ENCODE results near the gene MED22.

Gene MED22

GRCh38 chr9:133342069-133342406 is 5.9 kb downstream of the MED22 start:
- peaks cover 72 to 87% of the 10 kb centered on the region in 2 donors for H3K36me3 ChIP-seq (replicated peaks in 1 of 2; ENCODE audit: control insufficient read depth in 2 of 2, insufficient read depth in 2 of 2, low read length in 2 of 2)

DNA sequence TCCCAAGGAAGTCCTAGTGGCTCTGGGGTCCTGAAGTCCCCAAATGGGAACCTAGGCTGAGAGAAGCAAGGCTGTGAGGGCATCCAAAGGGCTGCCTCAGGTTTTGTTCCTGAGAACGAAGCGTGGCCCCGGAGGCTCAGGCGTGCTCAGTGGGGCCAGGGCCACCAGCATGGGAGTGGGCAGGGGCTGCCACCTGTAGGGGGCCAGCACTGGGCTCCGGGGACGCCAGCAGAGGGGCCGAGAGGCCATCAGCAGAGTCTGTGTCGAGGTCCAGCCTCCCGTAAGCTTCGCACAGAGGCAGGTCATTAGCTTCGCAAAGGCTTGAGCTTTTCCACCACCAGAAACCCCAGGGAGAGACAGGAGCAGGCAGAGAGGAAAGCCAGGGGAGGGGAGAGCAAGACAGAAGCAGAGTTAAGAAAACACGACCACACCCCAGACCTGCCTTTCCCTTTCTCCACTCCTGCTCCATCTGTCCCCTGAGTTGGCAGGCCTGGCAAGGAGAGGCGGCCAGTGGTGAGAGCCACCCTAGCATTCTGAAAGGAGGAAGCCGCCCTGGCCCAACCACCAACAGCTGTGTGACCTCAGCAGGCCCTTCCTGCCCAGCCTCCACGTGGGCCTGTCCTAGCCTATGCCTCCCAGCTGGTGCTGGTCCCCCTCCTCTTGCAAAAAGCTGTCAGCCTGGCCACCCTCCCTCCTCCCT is 6.4 kb downstream of the MED22 start:
- Histone ChIP-seq H2BK120ac (ENCODE audit: low read depth, low read length) (no peak overlapping the region), H3K23ac (ENCODE audit: low read depth, low read length, poor library complexity) (no peak overlapping the region), H2BK15ac (ENCODE audit: low read length) (no peak overlapping the region), H3K79me1 (ENCODE audit: low read depth, low read length) (peaks cover 14% of the 10 kb centered on the region), H3K18ac (ENCODE audit: low read length) (no peak overlapping the region), H3K9me3 (replicated peaks in 1 of 2; ENCODE audit: control insufficient read depth in 2 of 2, insufficient read depth in 1 of 2, low read depth in 1 of 2, low read length in 2 of 2) (no peaks in the 10 kb centered on the region), H3K4me3 (ENCODE audit: low read length in 2 of 2) (no peak overlapping the region), H3K4me2 (ENCODE audit: insufficient read depth, low read length, poor library complexity, severe bottlenecking) (no peak overlapping the region), H2BK12ac (ENCODE audit: low read length) (no peak overlapping the region), H3K14ac (ENCODE audit: low read length) (no peak overlapping the region), H4K8ac (ENCODE audit: low read depth, low read length) (no peak overlapping the region), H2AFZ (ENCODE audit: low read length) (no peak overlapping the region), H3K36me3 (replicated peaks in 1 of 2; ENCODE audit: control insufficient read depth in 2 of 2, insufficient read depth in 2 of 2, low read length in 2 of 2) (peaks cover 72 to 86% of the 10 kb centered on the region in 2 donors), H2AK5ac (ENCODE audit: low read depth, low read length) (no peak overlapping the region), H3K4me1 (ENCODE audit: control insufficient read depth in 2 of 2, insufficient read depth in 1 of 2, low read depth in 1 of 2, low read length in 2 of 2) (peaks cover 2 to 4% of the 10 kb centered on the region in 2 donors), H3K27ac (replicated peaks; ENCODE audit: low read length) (no peak overlapping the region), H3K27me3 (ENCODE audit: control insufficient read depth in 3 of 3, insufficient read depth in 3 of 3, low read depth in 1 of 3, low read length in 3 of 3) (no peaks in the 10 kb centered on the region), H2BK5ac (ENCODE audit: low read length) (no peak overlapping the region), H3K9ac (ENCODE audit: low read depth, low read length, poor library complexity) (no peak overlapping the region), H3K4ac (ENCODE audit: low read length) (no peak overlapping the region), H4K91ac (ENCODE audit: low read depth, low read length, poor library complexity) (no peak overlapping the region)
- DNase-seq (ENCODE audit: low spot score), result no peak
- WGBS, 2 donors (ENCODE audit: extremely low coverage in 2 of 2, insufficient read length in 2 of 2, insufficient replicate concordance in 1 of 2), result no CpG with 5 or more reads among the region's 15 CpGs

More at GRCh38 chr9:133342069-133342406, 5.9 kb downstream of the MED22 start:
- Histone ChIP-seq H3K27ac (replicated peaks; ENCODE audit: low read length) (no peak overlapping the region), H3K4me1 (ENCODE audit: control insufficient read depth in 2 of 2, insufficient read depth in 1 of 2, low read depth in 1 of 2, low read length in 2 of 2) (peaks cover 4 to 6% of the 10 kb centered on the region in 2 donors), H3K23ac (ENCODE audit: low read depth, low read length, poor library complexity) (no peak overlapping the region), H2BK120ac (ENCODE audit: low read depth, low read length) (no peak overlapping the region), H3K4me2 (ENCODE audit: insufficient read depth, low read length, poor library complexity, severe bottlenecking) (no peak overlapping the region), H2BK12ac (ENCODE audit: low read length) (no peak overlapping the region), H2BK5ac (ENCODE audit: low read length) (no peak overlapping the region), H4K8ac (ENCODE audit: low read depth, low read length) (no peak overlapping the region), H4K91ac (ENCODE audit: low read depth, low read length, poor library complexity) (no peak overlapping the region), H3K14ac (ENCODE audit: low read length) (no peak overlapping the region), H2AK5ac (ENCODE audit: low read depth, low read length) (no peak overlapping the region), H3K4ac (ENCODE audit: low read length) (no peak overlapping the region), H3K4me3 (ENCODE audit: low read length in 2 of 2) (no peak overlapping the region), H3K79me1 (ENCODE audit: low read depth, low read length) (peaks cover 19% of the 10 kb centered on the region), H2AFZ (ENCODE audit: low read length) (no peak overlapping the region), H3K18ac (ENCODE audit: low read length) (no peak overlapping the region), H3K27me3 (ENCODE audit: control insufficient read depth in 3 of 3, insufficient read depth in 3 of 3, low read depth in 1 of 3, low read length in 3 of 3) (no peaks in the 10 kb centered on the region), H3K9ac (ENCODE audit: low read depth, low read length, poor library complexity) (no peak overlapping the region), H3K9me3 (replicated peaks in 1 of 2; ENCODE audit: control insufficient read depth in 2 of 2, insufficient read depth in 1 of 2, low read depth in 1 of 2, low read length in 2 of 2) (no peaks in the 10 kb centered on the region), H2BK15ac (ENCODE audit: low read length) (no peak overlapping the region)
- DNase-seq (ENCODE audit: low spot score), result no peak
- WGBS, 2 donors (ENCODE audit: extremely low coverage in 2 of 2, insufficient read length in 2 of 2, insufficient replicate concordance in 1 of 2), result no CpG with 5 or more reads among the region's 12 CpGs

DNA sequence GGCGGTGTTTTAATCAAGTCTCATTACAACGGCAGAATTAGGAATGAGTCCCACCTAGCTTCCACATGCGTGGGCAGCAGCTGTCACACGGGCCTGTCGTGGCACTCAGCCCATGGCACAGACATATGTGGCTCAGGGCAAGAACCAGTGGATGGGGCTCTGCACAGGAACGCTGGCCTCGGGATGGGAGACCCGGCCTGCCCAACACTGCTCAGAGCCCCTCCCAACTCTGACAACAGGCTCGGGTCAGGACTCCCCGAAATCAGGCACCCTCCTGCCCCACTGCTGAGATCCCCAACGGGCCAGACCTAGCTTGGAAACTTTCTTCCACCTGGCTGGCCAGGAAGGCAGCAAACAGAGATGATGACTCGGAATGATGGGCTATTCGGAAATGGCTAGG is 7.0 kb downstream of the MED22 start:
- H2AK5ac ChIP-seq (ENCODE audit: low read depth, low read length), result no peak overlapping the region
- no peak overlapping the region for H3K4ac ChIP-seq (ENCODE audit: low read length)
- DNase-seq (ENCODE audit: low spot score), result no peak
- no peak overlapping the region for H3K4me2 ChIP-seq (ENCODE audit: insufficient read depth, low read length, poor library complexity, severe bottlenecking)
- H3K4me3 ChIP-seq (ENCODE audit: low read length in 2 of 2), result no peak overlapping the region
- H3K27ac ChIP-seq (replicated peaks; ENCODE audit: low read length), result no peak overlapping the region
- H2BK15ac ChIP-seq (ENCODE audit: low read length), result no peak overlapping the region
- H2BK5ac ChIP-seq (ENCODE audit: low read length), result no peak overlapping the region
- H2AFZ ChIP-seq (ENCODE audit: low read length), result no peak overlapping the region
- H2BK120ac ChIP-seq (ENCODE audit: low read depth, low read length), result no peak overlapping the region
- WGBS, 2 donors (ENCODE audit: extremely low coverage in 2 of 2, insufficient read length in 2 of 2, insufficient replicate concordance in 1 of 2), result no CpG with 5 or more reads among the region's 13 CpGs
- no peak overlapping the region for H3K14ac ChIP-seq (ENCODE audit: low read length)
- H3K27me3 ChIP-seq (ENCODE audit: control insufficient read depth in 3 of 3, insufficient read depth in 3 of 3, low read depth in 1 of 3, low read length in 3 of 3), result no peaks in the 10 kb centered on the region
- H3K79me1 ChIP-seq (ENCODE audit: low read depth, low read length), result peaks cover 11% of the 10 kb centered on the region
- H4K91ac ChIP-seq (ENCODE audit: low read depth, low read length, poor library complexity), result no peak overlapping the region
- no peaks in the 10 kb centered on the region for H3K9me3 ChIP-seq (replicated peaks in 1 of 2; ENCODE audit: control insufficient read depth in 2 of 2, insufficient read depth in 1 of 2, low read depth in 1 of 2, low read length in 2 of 2)
- no peak overlapping the region for H3K9ac ChIP-seq (ENCODE audit: low read depth, low read length, poor library complexity)
- no peak overlapping the region for H3K23ac ChIP-seq (ENCODE audit: low read depth, low read length, poor library complexity)
- no peak overlapping the region for H2BK12ac ChIP-seq (ENCODE audit: low read length)
- H3K18ac ChIP-seq (ENCODE audit: low read length), result no peak overlapping the region
- peaks cover 69 to 80% of the 10 kb centered on the region in 2 donors for H3K36me3 ChIP-seq (replicated peaks in 1 of 2; ENCODE audit: control insufficient read depth in 2 of 2, insufficient read depth in 2 of 2, low read length in 2 of 2)
- H3K4me1 ChIP-seq (ENCODE audit: control insufficient read depth in 2 of 2, insufficient read depth in 1 of 2, low read depth in 1 of 2, low read length in 2 of 2), result peaks cover 3 to 4% of the 10 kb centered on the region in 2 donors
- H4K8ac ChIP-seq (ENCODE audit: low read depth, low read length), result no peak overlapping the region

- Histone ChIP-seq H3K4me3 (ENCODE audit: low read length in 2 of 2) (no peak overlapping the region), H3K79me1 (ENCODE audit: low read depth, low read length) (peaks cover 8% of the 10 kb centered on the region), H2AFZ (ENCODE audit: low read length) (no peak overlapping the region), H3K4ac (ENCODE audit: low read length) (no peak overlapping the region), H3K27me3 (ENCODE audit: control insufficient read depth in 3 of 3, insufficient read depth in 3 of 3, low read depth in 1 of 3, low read length in 3 of 3) (no peaks in the 10 kb centered on the region), H3K4me2 (ENCODE audit: insufficient read depth, low read length, poor library complexity, severe bottlenecking) (no peak overlapping the region), H3K18ac (ENCODE audit: low read length) (no peak overlapping the region), H3K14ac (ENCODE audit: low read length) (no peak overlapping the region), H2AK5ac (ENCODE audit: low read depth, low read length) (no peak overlapping the region), H3K23ac (ENCODE audit: low read depth, low read length, poor library complexity) (no peak overlapping the region), H4K91ac (ENCODE audit: low read depth, low read length, poor library complexity) (no peak overlapping the region), H3K4me1 (ENCODE audit: control insufficient read depth in 2 of 2, insufficient read depth in 1 of 2, low read depth in 1 of 2, low read length in 2 of 2) (peaks cover 5 to 6% of the 10 kb centered on the region in 2 donors), H2BK120ac (ENCODE audit: low read depth, low read length) (no peak overlapping the region), H3K36me3 (replicated peaks in 1 of 2; ENCODE audit: control insufficient read depth in 2 of 2, insufficient read depth in 2 of 2, low read length in 2 of 2) (peaks cover 62 to 73% of the 10 kb centered on the region in 2 donors), H2BK15ac (ENCODE audit: low read length) (no peak overlapping the region), H3K9ac (ENCODE audit: low read depth, low read length, poor library complexity) (no peak overlapping the region), H4K8ac (ENCODE audit: low read depth, low read length) (no peak overlapping the region), H3K9me3 (replicated peaks in 1 of 2; ENCODE audit: control insufficient read depth in 2 of 2, insufficient read depth in 1 of 2, low read depth in 1 of 2, low read length in 2 of 2) (no peaks in the 10 kb centered on the region), H3K27ac (replicated peaks; ENCODE audit: low read length) (no peak overlapping the region), H2BK5ac (ENCODE audit: low read length) (no peak overlapping the region), H2BK12ac (ENCODE audit: low read length) (no peak overlapping the region)
- no CpG with 5 or more reads among the region's 3 CpGs for WGBS, 2 donors (ENCODE audit: extremely low coverage in 2 of 2, insufficient read length in 2 of 2, insufficient replicate concordance in 1 of 2)
- DNase-seq (ENCODE audit: low spot score), result no peak
Measured at GRCh38 chr9:133340256-133340655, 7.7 kb downstream of the MED22 start.
